ENCODE data around the gene BAIAP2. TPM values are rescaled to one million over a fixed set of nuclear protein-coding genes. Genes with fewer than 3 reads are reported as not detected.

The BAIAP2 gene
- total and polyA plus RNA-seq, 2 of the 13 experiments (the other 11 are each of a cell fraction or from before 2014, with no cell fraction given), result 22.5 to 24.0 TPM

DNA sequence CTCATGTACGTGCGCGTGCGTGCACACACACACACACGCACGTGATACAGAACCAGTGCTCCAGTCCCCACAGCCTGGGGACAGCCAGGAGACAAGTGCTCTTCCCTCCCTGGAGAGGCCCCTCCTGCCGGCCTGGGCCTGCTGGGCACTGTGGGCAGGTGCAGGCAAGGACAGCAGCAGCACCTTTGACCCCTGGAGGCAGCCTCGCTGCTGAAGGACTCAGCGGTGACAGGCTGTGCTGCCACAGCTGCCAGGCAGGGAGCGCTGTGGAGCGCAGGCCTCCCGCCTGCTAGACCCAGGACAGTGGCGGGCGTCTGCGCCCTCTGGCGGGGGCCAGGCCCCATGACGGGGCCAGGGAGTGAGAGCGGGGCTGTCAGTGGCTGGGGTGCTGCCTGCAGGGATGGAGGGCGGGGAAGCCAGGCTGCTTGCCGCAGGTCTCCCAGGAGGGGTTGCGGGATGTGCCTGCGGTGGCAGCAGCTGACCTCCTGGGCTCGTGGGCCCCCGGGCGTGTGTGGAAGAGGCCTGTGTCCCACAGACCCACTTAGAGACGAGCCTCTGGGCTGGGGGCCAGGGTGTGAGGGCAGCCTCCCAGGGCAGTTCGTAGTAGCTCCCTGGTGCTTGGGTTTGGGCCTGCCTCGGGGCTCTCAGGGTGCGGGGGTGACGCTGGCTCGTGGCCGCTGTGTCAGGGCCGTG, 66.8 kb downstream of the BAIAP2 start (continued):
- TF ChIP-seq IRF1 (CRISPR knock-in tag; IDR thresholded peaks at IDR 0.05; ENCODE audit: low read depth), result 0 out of 2 replicates have a peak, but pooled peaks have one; percentile 32
- TF ChIP-seq, protein P1, sequence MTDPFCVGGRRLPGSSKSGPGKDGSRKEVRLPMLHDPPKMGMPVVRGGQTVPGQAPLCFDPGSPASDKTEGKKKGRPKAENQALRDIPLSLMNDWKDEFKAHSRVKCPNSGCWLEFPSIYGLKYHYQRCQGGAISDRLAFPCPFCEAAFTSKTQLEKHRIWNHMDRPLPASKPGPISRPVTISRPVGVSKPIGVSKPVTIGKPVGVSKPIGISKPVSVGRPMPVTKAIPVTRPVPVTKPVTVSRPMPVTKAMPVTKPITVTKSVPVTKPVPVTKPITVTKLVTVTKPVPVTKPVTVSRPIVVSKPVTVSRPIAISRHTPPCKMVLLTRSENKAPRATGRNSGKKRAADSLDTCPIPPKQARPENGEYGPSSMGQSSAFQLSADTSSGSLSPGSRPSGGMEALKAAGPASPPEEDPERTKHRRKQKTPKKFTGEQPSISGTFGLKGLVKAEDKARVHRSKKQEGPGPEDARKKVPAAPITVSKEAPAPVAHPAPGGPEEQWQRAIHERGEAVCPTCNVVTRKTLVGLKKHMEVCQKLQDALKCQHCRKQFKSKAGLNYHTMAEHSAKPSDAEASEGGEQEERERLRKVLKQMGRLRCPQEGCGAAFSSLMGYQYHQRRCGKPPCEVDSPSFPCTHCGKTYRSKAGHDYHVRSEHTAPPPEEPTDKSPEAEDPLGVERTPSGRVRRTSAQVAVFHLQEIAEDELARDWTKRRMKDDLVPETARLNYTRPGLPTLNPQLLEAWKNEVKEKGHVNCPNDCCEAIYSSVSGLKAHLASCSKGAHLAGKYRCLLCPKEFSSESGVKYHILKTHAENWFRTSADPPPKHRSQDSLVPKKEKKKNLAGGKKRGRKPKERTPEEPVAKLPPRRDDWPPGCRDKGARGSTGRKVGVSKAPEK (CRISPR knock-in tag; IDR thresholded peaks at IDR 0.05; ENCODE audit: borderline replicate concordance), result peak; percentile 67; the same call in 1 of the 2 replicates
- TF ChIP-seq, protein P2, sequence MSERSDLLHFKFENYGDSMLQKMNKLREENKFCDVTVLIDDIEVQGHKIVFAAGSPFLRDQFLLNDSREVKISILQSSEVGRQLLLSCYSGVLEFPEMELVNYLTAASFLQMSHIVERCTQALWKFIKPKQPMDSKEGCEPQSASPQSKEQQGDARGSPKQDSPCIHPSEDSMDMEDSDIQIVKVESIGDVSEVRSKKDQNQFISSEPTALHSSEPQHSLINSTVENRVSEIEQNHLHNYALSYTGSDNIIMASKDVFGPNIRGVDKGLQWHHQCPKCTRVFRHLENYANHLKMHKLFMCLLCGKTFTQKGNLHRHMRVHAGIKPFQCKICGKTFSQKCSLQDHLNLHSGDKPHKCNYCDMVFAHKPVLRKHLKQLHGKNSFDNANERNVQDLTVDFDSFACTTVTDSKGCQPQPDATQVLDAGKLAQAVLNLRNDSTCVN (CRISPR knock-in tag; IDR thresholded peaks at IDR 0.05; ENCODE audit: borderline replicate concordance), result peak; percentile 79; the same call in 1 of the 2 replicates
- TF ChIP-seq, protein P3, sequence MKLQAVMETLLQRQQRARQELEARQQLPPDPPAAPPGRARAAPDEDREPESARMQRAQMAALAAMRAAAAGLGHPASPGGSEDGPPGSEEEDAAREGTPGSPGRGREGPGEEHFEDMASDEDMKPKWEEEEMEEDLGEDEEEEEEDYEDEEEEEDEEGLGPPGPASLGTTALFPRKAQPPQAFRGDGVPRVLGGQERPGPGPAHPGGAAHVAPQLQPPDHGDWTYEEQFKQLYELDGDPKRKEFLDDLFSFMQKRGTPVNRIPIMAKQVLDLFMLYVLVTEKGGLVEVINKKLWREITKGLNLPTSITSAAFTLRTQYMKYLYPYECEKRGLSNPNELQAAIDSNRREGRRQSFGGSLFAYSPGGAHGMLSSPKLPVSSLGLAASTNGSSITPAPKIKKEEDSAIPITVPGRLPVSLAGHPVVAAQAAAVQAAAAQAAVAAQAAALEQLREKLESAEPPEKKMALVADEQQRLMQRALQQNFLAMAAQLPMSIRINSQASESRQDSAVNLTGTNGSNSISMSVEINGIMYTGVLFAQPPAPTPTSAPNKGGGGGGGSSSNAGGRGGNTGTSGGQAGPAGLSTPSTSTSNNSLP (IDR thresholded peaks at IDR 0.05; ENCODE audit: low read depth, low read length), result no peak; the same call in 1 of the 2 replicates
- TF ChIP-seq TIGD3 (CRISPR knock-in tag; IDR thresholded peaks at IDR 0.05; ENCODE audit: borderline replicate concordance), result no peak
- no peak for TF ChIP-seq EHMT2 (IDR thresholded peaks at IDR 0.05; ENCODE audit: borderline replicate concordance, low read depth, low read length)
- no peak for TF ChIP-seq RFX1 (IDR thresholded peaks at IDR 0.05)
- peak; percentile 100 for TF ChIP-seq XRCC5 (optimal IDR thresholded peaks at IDR 0.05; ENCODE audit: low read length)
- TF ChIP-seq HOXA5 (CRISPR knock-in tag; IDR thresholded peaks at IDR 0.05), result peak; percentile 99
- peak; percentile 95; the same call in 1 of the 2 replicates for TF ChIP-seq ZBTB7A (CRISPR knock-in tag; IDR thresholded peaks at IDR 0.05)
- TF ChIP-seq KMT2B (CRISPR knock-in tag; IDR thresholded peaks at IDR 0.05), result peak; percentile 72
- TF ChIP-seq ZNF678 (CRISPR knock-in tag; IDR thresholded peaks at IDR 0.05), result no peak
- peak; percentile 98 for TF ChIP-seq DNMT1 (CRISPR knock-in tag; IDR thresholded peaks at IDR 0.05)
- peak; percentile 75; the same call in 1 of the 2 replicates for TF ChIP-seq ZNF333 (CRISPR knock-in tag; IDR thresholded peaks at IDR 0.05; ENCODE audit: borderline replicate concordance)
- TF ChIP-seq ZBTB3 (CRISPR knock-in tag; IDR thresholded peaks at IDR 0.05; ENCODE audit: borderline replicate concordance, low read depth), result peak; percentile 72; the same call in 1 of the 2 replicates
- TF ChIP-seq NPAS2 (CRISPR knock-in tag; IDR thresholded peaks at IDR 0.05; ENCODE audit: borderline replicate concordance), result no peak
- TF ChIP-seq RNF219 (CRISPR knock-in tag; IDR thresholded peaks at IDR 0.05), result no peak
- no peak for TF ChIP-seq ZFP82 (CRISPR knock-in tag; IDR thresholded peaks at IDR 0.05; ENCODE audit: borderline replicate concordance)
